Ascending aorta (tissue), 2 donors: Measurements from ENCODE around the gene TM9SF3. TPM values are rescaled to one million over a fixed set of nuclear protein-coding genes. Genes with fewer than 3 reads are reported as not detected.

Source experiments
- DNase-seq, 2 donors: peaks; one replicate each; pipeline ENCODE4 v3.0.0-alpha.2; 2019; ENCODE audit warnings: low spot score in 2 of 2
- H3K27ac ChIP-seq, 2 donors: fragments of 200-600 bp; sonication (generic); one replicate each; pipeline ENCODE4 v1.5.1; 2016 to 2017; ENCODE audit warnings: mild to moderate bottlenecking in 1 of 2
- H3K27me3 ChIP-seq: fragments of 200-600 bp; sonication (generic); one replicate; pipeline ENCODE4 v1.5.1; 2017
- H3K36me3 ChIP-seq, 2 donors: fragments of 200-600 bp; sonication (generic); one replicate each; pipeline ENCODE4 v1.5.1; 2016
- H3K4me1 ChIP-seq, 2 donors: fragments of 200-600 bp; sonication (generic); one replicate each; pipeline ENCODE4 v1.5.1; 2016 to 2017; ENCODE audit warnings: mild to moderate bottlenecking in 1 of 2
- H3K4me3 ChIP-seq, 2 donors: fragments of 200-600 bp; sonication (generic); one replicate each; pipeline ENCODE4 v1.5.1; 2016 to 2017; ENCODE audit warnings: mild to moderate bottlenecking in 1 of 2
- H3K9me3 ChIP-seq, 2 donors: fragments of 200-600 bp; sonication (generic); one replicate each; pipeline ENCODE4 v1.5.1; 2016
- intact Hi-C: fragments of 100-400 bp; cut with DNase I; formaldehyde crosslinking; loops from one replicate; pipeline ENCODE4 v1.15.1; 2023
- total RNA-seq: library from RNA; depleted of rRNA; stranded (reverse); fragments of >200 nt; gene quantifications from one replicate; pipeline ENCODE4 v1.1.0, GENCODE V29; 2016
- TF ChIP-seq, protein P1 (sequence below), 3 experiments: fragments of 200-600 bp in 2 of 3; fragments of 450-650 bp in 1 of 3; sonication (generic) in 2 of 3; IDR thresholded peaks; one replicate each; pipeline ENCODE4 v1.5.1; 2016 to 2019; ENCODE audit warnings: antibody characterized with exemption in 3 of 3, mild to moderate bottlenecking in 1 of 3, moderate library complexity in 1 of 3

Gene TM9SF3
- total RNA-seq, 1 donor from 2014 or later = 30.4 TPM

DNA sequence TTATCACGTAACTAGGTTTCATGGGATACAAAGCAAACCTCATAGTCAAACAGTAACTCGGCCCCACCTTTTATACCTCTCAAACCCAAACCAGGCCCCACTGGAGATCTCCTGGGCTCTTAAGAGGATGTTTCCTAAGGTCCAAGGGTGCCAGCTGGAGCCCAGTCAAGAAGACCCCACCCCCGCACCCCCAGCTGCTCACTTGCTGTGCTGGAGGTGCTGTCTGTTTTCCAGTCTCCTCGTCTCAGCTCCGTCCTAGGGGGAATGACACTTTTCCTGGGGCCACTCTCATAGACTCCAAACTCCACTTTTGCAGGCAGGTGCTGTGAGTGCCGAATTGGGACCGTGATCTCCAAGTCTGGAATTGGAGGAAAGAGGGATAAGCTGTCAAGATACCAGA lies 22.7 kb upstream of the TM9SF3 start:
- no peaks in the 10 kb centered on the region for H3K9me3 ChIP-seq
- H3K27ac ChIP-seq = no peak overlapping the region
- no peaks in the 10 kb centered on the region for H3K36me3 ChIP-seq
- DNase-seq = no peak
- TF ChIP-seq, protein P1, sequence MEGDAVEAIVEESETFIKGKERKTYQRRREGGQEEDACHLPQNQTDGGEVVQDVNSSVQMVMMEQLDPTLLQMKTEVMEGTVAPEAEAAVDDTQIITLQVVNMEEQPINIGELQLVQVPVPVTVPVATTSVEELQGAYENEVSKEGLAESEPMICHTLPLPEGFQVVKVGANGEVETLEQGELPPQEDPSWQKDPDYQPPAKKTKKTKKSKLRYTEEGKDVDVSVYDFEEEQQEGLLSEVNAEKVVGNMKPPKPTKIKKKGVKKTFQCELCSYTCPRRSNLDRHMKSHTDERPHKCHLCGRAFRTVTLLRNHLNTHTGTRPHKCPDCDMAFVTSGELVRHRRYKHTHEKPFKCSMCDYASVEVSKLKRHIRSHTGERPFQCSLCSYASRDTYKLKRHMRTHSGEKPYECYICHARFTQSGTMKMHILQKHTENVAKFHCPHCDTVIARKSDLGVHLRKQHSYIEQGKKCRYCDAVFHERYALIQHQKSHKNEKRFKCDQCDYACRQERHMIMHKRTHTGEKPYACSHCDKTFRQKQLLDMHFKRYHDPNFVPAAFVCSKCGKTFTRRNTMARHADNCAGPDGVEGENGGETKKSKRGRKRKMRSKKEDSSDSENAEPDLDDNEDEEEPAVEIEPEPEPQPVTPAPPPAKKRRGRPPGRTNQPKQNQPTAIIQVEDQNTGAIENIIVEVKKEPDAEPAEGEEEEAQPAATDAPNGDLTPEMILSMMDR (IDR thresholded peaks at IDR 0.05) = no peak
- H3K4me1 ChIP-seq = peaks cover 0 to 5% of the 10 kb centered on the region in 2 donors
- no peak overlapping the region for H3K4me3 ChIP-seq
- intact Hi-C loops = no loop called here
- no peaks in the 10 kb centered on the region for H3K27me3 ChIP-seq

- no peaks in the 10 kb centered on the region for H3K36me3 ChIP-seq
- TF ChIP-seq, protein P1 (IDR thresholded peaks at IDR 0.05) = no peak
- no peak overlapping the region for H3K4me3 ChIP-seq
- no peaks in the 10 kb centered on the region for H3K9me3 ChIP-seq
- DNase-seq = no peak
- H3K27ac ChIP-seq = no peak overlapping the region
- no peaks in the 10 kb centered on the region for H3K27me3 ChIP-seq
- intact Hi-C loops = no loop called here
- peaks cover 0 to 5% of the 10 kb centered on the region in 2 donors for H3K4me1 ChIP-seq
Measured at GRCh38 chr10:96608805-96609204, 22.0 kb upstream of the TM9SF3 start.

GRCh38 chr10:96608262-96608661 lies 21.4 kb upstream of the TM9SF3 start:
- Histone ChIP-seq H3K4me3 (no peak overlapping the region), H3K4me1 (peaks cover 0 to 5% of the 10 kb centered on the region in 2 donors), H3K27ac (no peak overlapping the region), H3K9me3 (no peaks in the 10 kb centered on the region), H3K27me3 (no peaks in the 10 kb centered on the region), H3K36me3 (no peaks in the 10 kb centered on the region)
- intact Hi-C loops = no loop called here
- no peak for DNase-seq
- TF ChIP-seq, protein P1 (IDR thresholded peaks at IDR 0.05) = no peak

GRCh38 chr10:96606946-96607345 lies 20.1 kb upstream of the TM9SF3 start:
- TF ChIP-seq, protein P1 (IDR thresholded peaks at IDR 0.05) = no peak
- no peaks in the 10 kb centered on the region for H3K36me3 ChIP-seq
- no peaks in the 10 kb centered on the region for H3K27me3 ChIP-seq
- no peak overlapping the region for H3K4me3 ChIP-seq
- H3K4me1 ChIP-seq = peaks cover 0 to 5% of the 10 kb centered on the region in 2 donors
- intact Hi-C loops = no loop called here
- H3K9me3 ChIP-seq = no peaks in the 10 kb centered on the region
- no peak overlapping the region for H3K27ac ChIP-seq
- no peak for DNase-seq

DNA sequence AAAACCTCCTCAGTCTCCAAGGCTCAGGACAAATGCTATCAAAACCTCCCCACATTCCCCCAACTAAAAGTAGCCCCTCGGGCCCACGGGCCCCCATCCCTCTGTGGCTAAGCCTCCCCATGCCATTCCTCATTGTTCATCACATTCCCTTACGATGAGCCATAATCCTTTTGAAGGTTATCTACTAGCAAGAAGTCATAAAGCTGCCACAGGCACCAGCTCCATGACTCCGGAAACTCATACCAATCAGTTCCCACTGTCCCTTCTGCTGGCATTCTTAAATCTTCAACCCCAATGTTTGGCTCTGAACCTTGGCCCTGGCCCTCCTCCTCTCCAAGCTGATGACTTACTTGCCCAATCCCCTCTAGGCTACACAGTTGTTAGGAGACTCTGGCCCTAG lies 19.4 kb upstream of the TM9SF3 start:
- no peak overlapping the region for H3K27ac ChIP-seq
- no peak overlapping the region for H3K4me3 ChIP-seq
- intact Hi-C loops = no loop called here
- H3K9me3 ChIP-seq = no peaks in the 10 kb centered on the region
- no peaks in the 10 kb centered on the region for H3K27me3 ChIP-seq
- H3K4me1 ChIP-seq = peaks cover 0 to 5% of the 10 kb centered on the region in 2 donors
- DNase-seq = no peak
- TF ChIP-seq, protein P1 (IDR thresholded peaks at IDR 0.05) = no peak
- H3K36me3 ChIP-seq = no peaks in the 10 kb centered on the region

DNA sequence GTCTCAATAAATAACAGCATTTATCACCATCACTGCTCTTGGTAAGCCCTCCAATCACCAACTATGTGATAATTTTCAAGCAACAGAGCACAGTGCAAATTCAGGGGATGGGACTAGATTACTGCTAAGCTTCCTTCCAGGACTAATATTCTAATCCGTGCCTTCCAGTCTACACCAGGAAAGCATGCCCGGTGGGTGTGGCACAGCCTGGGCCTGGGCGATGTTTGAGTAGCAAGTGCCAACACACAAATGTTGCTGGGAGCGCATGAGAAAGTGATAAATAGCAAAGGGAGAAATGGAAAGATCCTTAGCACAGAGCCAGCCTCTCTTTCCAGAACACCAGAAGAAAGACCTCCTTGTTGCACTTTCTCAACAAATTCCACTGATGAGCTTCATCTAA lies 13.5 kb upstream of the TM9SF3 start:
- no peak for DNase-seq
- H3K4me3 ChIP-seq = no peak overlapping the region
- intact Hi-C loops = no loop called here
- H3K4me1 ChIP-seq = no peaks in the 10 kb centered on the region
- H3K27ac ChIP-seq = no peak overlapping the region
- no peaks in the 10 kb centered on the region for H3K27me3 ChIP-seq
- no peaks in the 10 kb centered on the region for H3K36me3 ChIP-seq
- TF ChIP-seq, protein P1 (IDR thresholded peaks at IDR 0.05) = no peak
- no peaks in the 10 kb centered on the region for H3K9me3 ChIP-seq
